HG03066 (cell line): ENCODE results near the gene SPPL2C.
"Not testable (repeated sequence)": the region's sequence is repeated elsewhere in the genome, so short reads cannot be mapped to it uniquely, and the experiment has no call there.

ENCODE experiments used
- ATAC-seq: cut with Tn5 transposase; IDR thresholded peaks from one replicate; pipeline ENCODE4 v1.9.1; 2021; ENCODE audit warnings: low read depth; ENCODE audit not compliant: unreplicated experiment

SPPL2C gene

GRCh38 chr17:45848868-45849535, 4.3 kb downstream of the SPPL2C start:
- ATAC-seq = no peak

GRCh38 chr17:45849536-45849990, 4.9 kb downstream of the SPPL2C start:
- no peak for ATAC-seq

GRCh38 chr17:45850011-45850410, 5.3 kb downstream of the SPPL2C start:
- no peak for ATAC-seq

DNA sequence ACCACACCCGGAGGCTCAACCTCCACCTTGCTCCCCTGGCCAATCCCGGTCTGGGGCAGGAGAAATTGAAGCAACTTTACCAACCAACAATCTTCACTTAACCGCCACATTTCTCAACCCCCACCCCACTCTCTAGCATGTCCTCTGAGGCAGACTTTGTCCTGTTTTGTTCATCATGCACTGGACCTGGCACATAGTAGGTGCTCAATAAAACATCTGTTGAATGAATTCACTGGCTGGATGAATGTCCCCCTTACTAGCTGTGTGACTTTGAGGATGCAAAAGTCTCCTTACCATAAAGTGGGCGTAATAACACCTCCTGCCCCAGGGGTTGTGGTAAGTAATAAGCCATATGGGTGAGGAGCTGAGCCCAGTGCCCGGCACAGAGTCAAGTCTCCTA, 5.8 kb downstream of the SPPL2C start:
- ATAC-seq = no peak

GRCh38 chr17:45851022-45851421, 6.3 kb downstream of the SPPL2C start:
- ATAC-seq = no peak

GRCh38 chr17:45851464-45851863, 6.8 kb downstream of the SPPL2C start:
- ATAC-seq = no peak

- no peak for ATAC-seq
These were observed 7.2 kb downstream of the SPPL2C start for GRCh38 chr17:45851873-45852272.

DNA sequence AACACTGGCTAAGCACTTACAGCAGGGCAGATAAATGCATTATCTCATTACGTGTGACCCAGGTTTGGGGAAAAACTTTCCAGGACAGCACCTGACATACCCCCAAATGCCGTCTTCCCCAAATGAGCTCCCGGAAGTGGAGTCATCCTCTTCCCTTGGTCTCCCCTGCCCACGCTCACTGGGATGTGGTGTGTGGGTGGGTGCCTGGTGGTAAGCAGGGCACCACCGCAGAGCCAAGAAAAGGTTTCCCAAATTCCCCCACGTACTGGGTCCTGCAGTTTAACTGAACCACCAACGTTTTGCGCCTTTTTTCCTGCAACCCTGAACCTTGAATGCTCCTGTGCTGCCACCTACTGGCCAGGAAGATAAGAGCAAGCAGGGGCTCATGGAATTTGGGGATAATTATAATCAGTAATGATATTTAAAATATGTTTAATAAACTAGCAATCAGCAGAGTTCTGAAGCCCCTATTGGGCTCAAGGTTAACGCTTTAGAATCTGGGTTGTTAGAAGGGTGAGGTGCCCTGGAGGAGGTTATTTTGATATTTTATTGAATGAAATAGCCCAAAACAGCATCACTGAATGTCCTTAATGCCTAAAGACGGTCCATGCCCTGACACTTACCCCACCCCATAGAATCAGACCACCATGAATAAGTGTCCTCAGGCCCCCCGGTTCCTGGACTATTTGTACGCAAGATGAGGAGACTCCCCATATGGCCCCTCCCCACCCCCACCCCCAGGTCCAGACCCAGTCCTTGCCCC, 8.0 kb downstream of the SPPL2C start:
- no peak for ATAC-seq

- no peak for ATAC-seq
These were observed 9.5 kb downstream of the SPPL2C start for GRCh38 chr17:45854209-45854608.

- ATAC-seq = no peak
These were observed 11.1 kb downstream of the SPPL2C start for GRCh38 chr17:45855691-45856336.

- no peak for ATAC-seq
These were observed 13.5 kb downstream of the SPPL2C start for GRCh38 chr17:45857977-45858708.

- no peak for ATAC-seq
These were observed 16.5 kb downstream of the SPPL2C start for GRCh38 chr17:45861165-45861564.

GRCh38 chr17:45862127-45862526, 17.4 kb downstream of the SPPL2C start:
- not testable (repeated sequence) for ATAC-seq

GRCh38 chr17:45863857-45864654, 19.4 kb downstream of the SPPL2C start:
- no peak for ATAC-seq

DNA sequence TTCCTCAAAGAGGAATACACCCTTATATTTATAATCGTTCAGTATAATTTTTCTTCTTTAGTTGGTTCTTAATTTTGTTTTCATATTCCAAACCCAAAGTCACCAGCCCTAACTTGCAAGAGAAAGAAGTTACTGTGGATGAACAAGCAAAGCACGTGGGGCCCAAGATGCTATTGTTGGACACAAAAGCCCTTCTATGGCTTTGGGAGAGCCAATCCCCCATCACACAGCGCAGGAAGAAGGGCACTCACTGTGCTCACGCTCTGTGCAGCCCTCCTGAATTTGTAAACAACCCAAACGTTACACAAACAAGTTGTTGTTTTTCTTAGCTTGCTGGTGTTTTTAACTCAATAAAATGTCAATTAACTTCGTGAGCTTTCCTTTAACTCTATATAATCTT, 22.5 kb downstream of the SPPL2C start:
- ATAC-seq = no peak

DNA sequence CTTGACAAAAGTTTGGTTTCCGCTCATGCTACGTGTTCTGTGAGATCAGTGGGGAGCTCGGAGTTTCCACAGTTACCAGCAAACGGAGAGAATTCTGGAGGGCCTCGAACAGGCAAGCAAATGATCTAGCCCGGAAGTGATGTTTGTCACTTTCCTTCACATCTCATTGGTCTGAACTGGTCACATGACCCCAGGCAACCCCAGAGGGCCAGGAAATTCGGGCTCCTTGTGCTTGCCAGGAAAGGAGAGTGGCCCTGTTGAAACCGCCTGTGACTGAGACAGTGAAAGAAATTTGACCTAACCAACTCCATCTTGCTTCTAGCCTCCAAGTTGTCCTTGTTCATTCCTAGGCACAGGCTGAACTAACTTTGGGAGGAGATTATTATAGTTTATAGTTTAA, 23.0 kb downstream of the SPPL2C start:
- no peak for ATAC-seq

- ATAC-seq = no peak
These were observed 23.6 kb downstream of the SPPL2C start for GRCh38 chr17:45868276-45868675.

- no peak for ATAC-seq
These were observed 25.1 kb downstream of the SPPL2C start for GRCh38 chr17:45869676-45870341.

- no peak for ATAC-seq
These were observed 25.8 kb downstream of the SPPL2C start for GRCh38 chr17:45870342-45870974.
